ENCODE measurements around the gene NECTIN1.

DNA sequence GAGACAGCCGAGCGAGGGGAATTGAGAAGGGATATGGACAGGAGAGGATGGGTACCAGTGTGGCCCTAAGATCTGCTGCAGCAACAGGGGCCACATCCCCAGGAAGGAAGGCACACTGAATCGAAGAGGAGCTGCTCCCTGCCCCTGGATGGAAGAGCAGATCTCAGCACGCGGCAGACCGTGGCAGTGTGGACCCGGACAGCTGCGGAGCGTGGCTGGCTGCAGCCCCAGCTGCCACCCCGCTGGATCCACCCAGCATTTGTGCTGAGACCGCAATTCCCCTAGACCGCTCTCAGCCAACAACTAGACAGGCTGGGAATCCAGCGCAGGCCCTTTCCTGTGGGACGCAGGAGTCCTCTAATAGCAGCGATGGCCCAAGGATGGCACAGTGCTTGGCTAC is 94.7 kb downstream of the NECTIN1 start:
- TF ChIP-seq, protein P1, sequence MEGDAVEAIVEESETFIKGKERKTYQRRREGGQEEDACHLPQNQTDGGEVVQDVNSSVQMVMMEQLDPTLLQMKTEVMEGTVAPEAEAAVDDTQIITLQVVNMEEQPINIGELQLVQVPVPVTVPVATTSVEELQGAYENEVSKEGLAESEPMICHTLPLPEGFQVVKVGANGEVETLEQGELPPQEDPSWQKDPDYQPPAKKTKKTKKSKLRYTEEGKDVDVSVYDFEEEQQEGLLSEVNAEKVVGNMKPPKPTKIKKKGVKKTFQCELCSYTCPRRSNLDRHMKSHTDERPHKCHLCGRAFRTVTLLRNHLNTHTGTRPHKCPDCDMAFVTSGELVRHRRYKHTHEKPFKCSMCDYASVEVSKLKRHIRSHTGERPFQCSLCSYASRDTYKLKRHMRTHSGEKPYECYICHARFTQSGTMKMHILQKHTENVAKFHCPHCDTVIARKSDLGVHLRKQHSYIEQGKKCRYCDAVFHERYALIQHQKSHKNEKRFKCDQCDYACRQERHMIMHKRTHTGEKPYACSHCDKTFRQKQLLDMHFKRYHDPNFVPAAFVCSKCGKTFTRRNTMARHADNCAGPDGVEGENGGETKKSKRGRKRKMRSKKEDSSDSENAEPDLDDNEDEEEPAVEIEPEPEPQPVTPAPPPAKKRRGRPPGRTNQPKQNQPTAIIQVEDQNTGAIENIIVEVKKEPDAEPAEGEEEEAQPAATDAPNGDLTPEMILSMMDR (conservative IDR thresholded peaks at IDR 0.05; ENCODE audit: low read length), result no peak
- TF ChIP-seq EZH2phosphoT487 (IDR thresholded peaks at IDR 0.05; ENCODE audit: borderline replicate concordance, low read depth, low read length), result no peak

All from OCI-LY7 (cell line).